K562 (cell line): Measurements from ENCODE around the gene EGFR. TPM values are rescaled to one million over a fixed set of nuclear protein-coding genes. Genes with fewer than 3 reads are reported as not detected.

Experiments used
- ATAC-seq: fragments of 200-7000 bp; cut with Tn5 transposase; 3 replicates; pipeline ENCODE4 v1.9.1; 2020; ENCODE audit warnings: moderate library complexity
- BruUV-seq: library from RNA; stranded (reverse); fragments of 400-500 nt; replicated peaks from 2 replicates; lab custom pipeline; 2021; lab: Mats Ljungman, UMichigan
- CTCF ChIA-PET: fragments of 300-600 bp; formaldehyde crosslinking; extraction: SDS; loops from one replicate; lab custom pipeline; 2021; ENCODE audit warnings: low intra/inter-chr PET ratio; lab: Yijun Ruan, JAX
- POLR2A ChIA-PET: fragments of 300-600, 350-650 bp; sonication (Branson Sonifier 250); formaldehyde crosslinking; extraction: SDS; loops from one replicate; lab custom pipeline; 2021; ENCODE audit warnings: antibody characterized with exemption, inconsistent platforms; lab: Yijun Ruan, JAX
- DNase-seq, 4 experiments: peaks; one replicate each; pipeline versions ENCODE4 v3.0.0 to v3.0.0-alpha.2; 2011 to 2018; ENCODE audit warnings: low spot score in 3 of 4, mixed read lengths in 3 of 4; ENCODE audit errors: extremely low read depth in 1 of 4
- FAIRE-seq: peaks from 2 replicates; lab custom pipeline; 2011; peaks lifted over from hg19 to GRCh38; lab: Jason Lieb, UNC
- H2AFZ ChIP-seq: 2 replicates; pipeline ENCODE4 v1.6.0; 2011; ENCODE audit warnings: low read depth, low read length, control low read depth, inconsistent platforms
- H3K27ac ChIP-seq: fragments of 200-600 bp; 3 replicates; pipeline ENCODE4 v1.8.0; 2011; ENCODE audit warnings: low read depth, mild to moderate bottlenecking, control low read depth, inconsistent platforms, low read length, moderate library complexity, mixed read lengths; ENCODE audit errors: extremely low read depth
- H3K27me3 ChIP-seq, 2 experiments: fragments of 300-600 bp in 1 of 2; 2 replicates in 1 of 2; 3 replicates in 1 of 2; pipeline versions ENCODE4 v1.6.0 to v1.8.0; 2011; ENCODE audit warnings: inconsistent platforms in 2 of 2, low read length in 2 of 2, mild to moderate bottlenecking in 1 of 2, mixed read lengths in 1 of 2, moderate library complexity in 1 of 2; ENCODE audit not compliant: control insufficient read depth in 2 of 2, insufficient read depth in 2 of 2
- H3K36me3 ChIP-seq: fragments of 300-600 bp; 3 replicates; pipeline ENCODE4 v1.8.0; 2011; ENCODE audit warnings: mild to moderate bottlenecking, low read length, inconsistent platforms; ENCODE audit not compliant: control insufficient read depth, insufficient read depth
- H3K4me1 ChIP-seq, 2 experiments: fragments of 200-600 bp in 1 of 2; replicated peaks in 1 of 2; 2 replicates in 1 of 2; 3 replicates in 1 of 2; pipeline versions ENCODE4 v1.5.1 to v1.8.0; 2011; ENCODE audit warnings: inconsistent platforms in 2 of 2, low read length in 2 of 2, mild to moderate bottlenecking in 1 of 2, mixed read lengths in 1 of 2, moderate library complexity in 1 of 2; ENCODE audit not compliant: control insufficient read depth in 2 of 2, insufficient read depth in 2 of 2
- H3K4me2 ChIP-seq: 2 replicates; pipeline ENCODE4 v1.6.1; 2011; ENCODE audit warnings: low read length, control low read depth, inconsistent platforms, mixed read lengths; ENCODE audit not compliant: insufficient read depth
- H3K4me3 ChIP-seq: fragments of 200-600 bp; sonication (generic), shearing (Covaris generic); 2 replicates; pipeline ENCODE4 v1.5.1; 2016; ENCODE audit warnings: control low read depth, inconsistent platforms
- H3K79me2 ChIP-seq: fragments of 200-600 bp; 3 replicates; pipeline ENCODE4 v1.8.0; 2011; ENCODE audit warnings: low read length, inconsistent platforms; ENCODE audit not compliant: control insufficient read depth, insufficient read depth
- H3K9ac ChIP-seq, 2 experiments: 2 replicates each; pipeline versions ENCODE4 v1.6.0 to v1.6.1; 2011; ENCODE audit warnings: low read depth in 2 of 2, low read length in 2 of 2, control low read depth in 1 of 2, inconsistent platforms in 1 of 2, mild to moderate bottlenecking in 1 of 2, mixed read lengths in 1 of 2; ENCODE audit not compliant: insufficient read depth in 1 of 2
- H3K9me1 ChIP-seq: one replicate; pipeline ENCODE4 v1.6.0; 2011; ENCODE audit warnings: inconsistent platforms, mild to moderate bottlenecking, low read length, moderate library complexity; ENCODE audit not compliant: control insufficient read depth, insufficient read depth
- H3K9me3 ChIP-seq: replicated peaks from 2 replicates; pipeline ENCODE4 v1.5.1; 2011; ENCODE audit warnings: low read depth, low read length, inconsistent platforms; ENCODE audit not compliant: control insufficient read depth, insufficient read depth
- H4K20me1 ChIP-seq: replicated peaks from 2 replicates; pipeline ENCODE4 v1.6.1; 2011; ENCODE audit warnings: low read length, inconsistent platforms, mixed read lengths; ENCODE audit not compliant: control insufficient read depth, insufficient read depth
- ETV1 ChIP-seq: fragments of 450-650 bp; conservative IDR thresholded peaks from 2 replicates; pipeline ENCODE4 v1.6.1; 2016; ENCODE audit warnings: missing genetic modification characterization, control low read depth, low read depth, missing compliant biosample characterization
- GABPA ChIP-seq: fragments of 200-800 bp; sonication (Bioruptor generic); conservative IDR thresholded peaks from 2 replicates; pipeline ENCODE4 v1.6.1; 2016; ENCODE audit warnings: low read depth, missing genetic modification characterization, missing compliant biosample characterization
- L3MBTL2 ChIP-seq: fragments of 450-650 bp; IDR thresholded peaks from 2 replicates; pipeline ENCODE4 v1.6.1; 2016; ENCODE audit warnings: mild to moderate bottlenecking, moderate library complexity
- MAX ChIP-seq: sonication (generic); formaldehyde crosslinking; IDR thresholded peaks from 2 replicates; pipeline ENCODE4 v1.9.0; 2022; ENCODE audit warnings: mild to moderate bottlenecking, missing genetic modification reagents
- MCM3 ChIP-seq: fragments of 450-650 bp; IDR thresholded peaks from 2 replicates; pipeline ENCODE4 v1.6.1; 2016
- MYC ChIP-seq, 2 experiments: fragments of 250-450 bp in 1 of 2; sonication (Bioruptor Pico) in 1 of 2; IDR thresholded peaks; 2 replicates each; pipeline versions ENCODE4 v1.5.1 to v1.6.1; 2012 to 2021; ENCODE audit warnings: low read depth in 2 of 2, borderline replicate concordance in 1 of 2, improper control_type of control experiment in 1 of 2, low read length in 1 of 2, mild to moderate bottlenecking in 1 of 2, moderate library complexity in 1 of 2
- NRF1 ChIP-seq, 2 experiments: fragments of 450-650 bp; IDR thresholded peaks in 1 of 2; conservative IDR thresholded peaks in 1 of 2; 2 replicates each; pipeline ENCODE4 v1.6.1; 2014; ENCODE audit warnings: mild to moderate bottlenecking in 2 of 2
- PBX2 ChIP-seq, 2 experiments: IDR thresholded peaks in 1 of 2; conservative IDR thresholded peaks in 1 of 2; 2 replicates each; pipeline ENCODE4 v1.6.1; 2016; ENCODE audit warnings: low read depth in 2 of 2, mild to moderate bottlenecking in 1 of 2, missing compliant biosample characterization in 1 of 2, missing genetic modification characterization in 1 of 2, moderate library complexity in 1 of 2
- POLR2AphosphoS2 ChIP-seq: IDR thresholded peaks from 2 replicates; pipeline ENCODE4 v1.6.1; 2012; ENCODE audit warnings: low read length, improper control_type of control experiment
- RBFOX2 ChIP-seq: fragments of 200-400 bp; formaldehyde crosslinking; IDR thresholded peaks from 2 replicates; pipeline ENCODE4 v1.6.1; 2017; ENCODE audit warnings: low read depth, mild to moderate bottlenecking, low read length, moderate library complexity
- TFE3 ChIP-seq: fragments of 450-650 bp; formaldehyde crosslinking; IDR thresholded peaks from 2 replicates; pipeline ENCODE4 v1.4.0; 2020; ENCODE audit warnings: mild to moderate bottlenecking, mixed read lengths
- ZBTB34 ChIP-seq: fragments of 250-450 bp; sonication (Bioruptor Pico); IDR thresholded peaks from 2 replicates; pipeline ENCODE4 v1.8.0; 2021; ENCODE audit warnings: mild to moderate bottlenecking, moderate library complexity
- ZNF174 ChIP-seq: fragments of 250-450 bp; sonication (Bioruptor Pico); IDR thresholded peaks from 2 replicates; pipeline ENCODE4 v1.4.0; 2020; ENCODE audit warnings: mild to moderate bottlenecking
- ZNF263 ChIP-seq: sonication (generic); formaldehyde crosslinking; IDR thresholded peaks from 2 replicates; pipeline ENCODE4 v1.8.0; 2022; ENCODE audit warnings: mild to moderate bottlenecking, missing genetic modification reagents, borderline replicate concordance
- WGBS: fragments of 100-300 bp; shearing (Covaris generic); methylation state at CpG from one replicate; pipeline ENCODE4 v1.1.6; 2016; ENCODE audit warnings: low coverage, mixed read lengths; ENCODE audit not compliant: insufficient coverage; ENCODE audit errors: missing lambda C conversion rate; 5-methylcytosine and 5-hydroxymethylcytosine counted together
- in situ Hi-C: fragments of 300-500 bp; cut with MboI; formaldehyde crosslinking; loops from 4 replicates; pipeline ENCODE4 v1.15.0; 2018; ENCODE audit warnings: inconsistent platforms, mixed read lengths
- intact Hi-C: fragments of 100-400 bp; cut with micrococcal nuclease; formaldehyde crosslinking; loops from 2 replicates; pipeline ENCODE4 v1.14.2; 2022
- polyA plus RNA-seq, 8 experiments: library from polyadenylated mRNA; depleted of rRNA in 4 of 8; stranded (reverse) in 5 of 8; unstranded in 3 of 8; fragments of >200 nt; fragmentation: Nextera tagmentation in 2 of 8; fragmentation: Illumina TruSeq in 1 of 8; extraction: Ambion mirVana in 2 of 8; extraction: Trizol in 1 of 8; gene quantifications; 2 replicates each; pipeline versions ENCODE4 v1.2.1 to v1.2.3, GENCODE V29; 2011 to 2014; ENCODE audit warnings: inconsistent platforms in 1 of 8, missing spikeins in 1 of 8
- total RNA-seq, 7 experiments: library from RNA; depleted of rRNA in 6 of 7; stranded (reverse); fragments of >200 nt in 6 of 7; fragmentation: Illumina TruSeq in 2 of 7; extraction: Trizol in 2 of 7; gene quantifications; 2 replicates each; pipeline versions ENCODE4 v1.2.1 to v1.2.3, GENCODE V29; 2011 to 2021; ENCODE audit warnings: low replicate concordance in 1 of 7

Gene EGFR
- total and polyA plus RNA-seq, 9 of the 15 experiments (the other 6 are each of a cell fraction or from before 2014, with no cell fraction given): 0.13 TPM; not detected in 8

GRCh38 chr7:54981913-54982312 lies 36.9 kb upstream of the EGFR start:
- intact Hi-C loops: no loop called here
- CTCF ChIA-PET: no interaction called here
- BruUV-seq: no TSS peak
- H3K79me2 ChIP-seq: no peaks in the 10 kb centered on the region
- H3K4me1 ChIP-seq: no peaks in the 10 kb centered on the region
- H3K9me3 ChIP-seq: no peaks in the 10 kb centered on the region
- POLR2A ChIA-PET: no interaction called here
- peak overlapping the region; percentile 84 for H2AFZ ChIP-seq
- H3K9ac ChIP-seq: no peak overlapping the region; a peak in 1 of 4 replicates
- no peaks in the 10 kb centered on the region for H4K20me1 ChIP-seq
- FAIRE-seq: peak; percentile 84
- in situ Hi-C loops: no loop called here
- peak; percentile 100 for ATAC-seq
- H3K9me1 ChIP-seq: no peaks in the 10 kb centered on the region
- peak; percentile 23 to 67 (median 48) for DNase-seq
- H3K27me3 ChIP-seq: no peaks in the 10 kb centered on the region
- no peak overlapping the region for H3K27ac ChIP-seq
- peak overlapping the region; percentile 75 for H3K4me2 ChIP-seq
- H3K4me3 ChIP-seq: no peak overlapping the region
- no peaks in the 10 kb centered on the region for H3K36me3 ChIP-seq
- WGBS: under 1% methylated on average over 11 of the region's 11 CpGs
- TF ChIP-seq ZBTB34 (no peak), MYC (IDR thresholded peaks at IDR 0.05; ENCODE audit: low read depth, low read length) (peak; percentile 44; the same call in 1 of the 2 replicates), MYC (CRISPR knock-in tag; IDR thresholded peaks at IDR 0.05; ENCODE audit: borderline replicate concordance, low read depth) (no peak), POLR2AphosphoS2 (no peak), GABPA (tag) (peak; percentile 51), MAX (CRISPR knock-in tag) (no peak), ZNF174 (CRISPR knock-in tag) (no peak), RBFOX2 (peak; percentile 50), L3MBTL2 (peak; percentile 33; the same call in 1 of the 2 replicates), PBX2 (CRISPR knock-in tag; IDR thresholded peaks at IDR 0.05; ENCODE audit: low read depth) (no peak), PBX2 (tag; conservative IDR thresholded peaks at IDR 0.05; ENCODE audit: low read depth) (no peak), TFE3 (CRISPR knock-in tag) (peak; percentile 34), ZNF263 (CRISPR knock-in tag) (no peak), MCM3 (no peak), ETV1 (tag) (peak; percentile 47; the same call in 1 of the 2 replicates), NRF1 (conservative IDR thresholded peaks at IDR 0.05 in 1 of 2, IDR thresholded peaks at IDR 0.05 in 1 of 2) (peak; percentile 75 to 81)
